Subcutaneous adipose tissue (tissue), 4 donors: Measurements from ENCODE around the gene SEMA3G. TPM values are rescaled to one million over a fixed set of nuclear protein-coding genes. Genes with fewer than 3 reads are reported as not detected.

ENCODE experiments used
- CTCF ChIP-seq: fragments of 450-650 bp; IDR thresholded peaks from one replicate; pipeline ENCODE4 v1.5.1; 2016; ENCODE audit warnings: low read depth, mild to moderate bottlenecking, control low read depth, antibody characterized with exemption, moderate library complexity
- total RNA-seq, 4 donors: library from RNA; depleted of rRNA; stranded (reverse); fragments of >200 nt; gene quantifications; one replicate each; pipeline ENCODE4 v1.1.0, GENCODE V29; 2016

Gene SEMA3G
- total RNA-seq, 4 donors from 2014 or later, result 97.3 to 373 (median 164) TPM

GRCh38 chr3:52394751-52395502 lies 50.0 kb downstream of the SEMA3G start:
- TF ChIP-seq CTCF, result no peak

- no peak for TF ChIP-seq CTCF
These were observed 50.8 kb downstream of the SEMA3G start for GRCh38 chr3:52393959-52394670.

- TF ChIP-seq CTCF, result no peak
These were observed 51.6 kb downstream of the SEMA3G start for GRCh38 chr3:52393131-52393807.

- TF ChIP-seq CTCF, result no peak
These were observed 52.5 kb downstream of the SEMA3G start for GRCh38 chr3:52392216-52392930.

- TF ChIP-seq CTCF, result no peak
These were observed 53.8 kb downstream of the SEMA3G start for GRCh38 chr3:52391096-52391495.

GRCh38 chr3:52388933-52389332 lies 56.0 kb downstream of the SEMA3G start:
- no peak for TF ChIP-seq CTCF

GRCh38 chr3:52388348-52388821 lies 56.5 kb downstream of the SEMA3G start:
- TF ChIP-seq CTCF, result no peak
